HL-60 (cell line): ENCODE measurements around the gene THEM4.

Experiments used
- POLR2AphosphoS5 ChIP-seq: IDR thresholded peaks from 2 replicates; pipeline ENCODE4 v1.6.1; 2012; ENCODE audit warnings: low read depth
- TF ChIP-seq, protein P1 (sequence below): IDR thresholded peaks from one replicate; pipeline ENCODE4 v1.5.1; 2011; ENCODE audit warnings: low read length, control low read depth, inconsistent platforms; ENCODE audit not compliant: insufficient read depth

DNA sequence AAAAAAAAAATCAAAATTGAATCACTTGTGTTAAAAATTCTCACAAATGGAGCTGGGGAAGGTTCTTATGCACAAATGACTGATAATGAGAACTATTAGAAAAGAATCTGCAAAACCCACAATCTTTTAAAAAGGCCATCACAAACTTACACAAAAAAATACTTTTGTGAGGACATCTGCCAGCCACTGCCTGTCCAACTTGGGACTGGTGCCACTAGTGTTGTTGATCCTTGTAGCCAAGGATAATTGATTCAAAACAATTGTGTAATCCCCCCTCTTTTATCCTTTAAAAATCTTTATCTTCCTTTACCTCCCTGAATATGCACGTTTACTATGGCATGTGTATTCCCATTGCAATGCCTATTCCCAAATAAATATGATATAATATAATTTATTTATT lies 39.2 kb upstream of the THEM4 start:
- TF ChIP-seq POLR2AphosphoS5: no peak
- TF ChIP-seq, protein P1, sequence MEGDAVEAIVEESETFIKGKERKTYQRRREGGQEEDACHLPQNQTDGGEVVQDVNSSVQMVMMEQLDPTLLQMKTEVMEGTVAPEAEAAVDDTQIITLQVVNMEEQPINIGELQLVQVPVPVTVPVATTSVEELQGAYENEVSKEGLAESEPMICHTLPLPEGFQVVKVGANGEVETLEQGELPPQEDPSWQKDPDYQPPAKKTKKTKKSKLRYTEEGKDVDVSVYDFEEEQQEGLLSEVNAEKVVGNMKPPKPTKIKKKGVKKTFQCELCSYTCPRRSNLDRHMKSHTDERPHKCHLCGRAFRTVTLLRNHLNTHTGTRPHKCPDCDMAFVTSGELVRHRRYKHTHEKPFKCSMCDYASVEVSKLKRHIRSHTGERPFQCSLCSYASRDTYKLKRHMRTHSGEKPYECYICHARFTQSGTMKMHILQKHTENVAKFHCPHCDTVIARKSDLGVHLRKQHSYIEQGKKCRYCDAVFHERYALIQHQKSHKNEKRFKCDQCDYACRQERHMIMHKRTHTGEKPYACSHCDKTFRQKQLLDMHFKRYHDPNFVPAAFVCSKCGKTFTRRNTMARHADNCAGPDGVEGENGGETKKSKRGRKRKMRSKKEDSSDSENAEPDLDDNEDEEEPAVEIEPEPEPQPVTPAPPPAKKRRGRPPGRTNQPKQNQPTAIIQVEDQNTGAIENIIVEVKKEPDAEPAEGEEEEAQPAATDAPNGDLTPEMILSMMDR: no peak
